GM12878 (cell line): ENCODE measurements around the gene MOK. TPM values are rescaled to one million over a fixed set of nuclear protein-coding genes. Genes with fewer than 3 reads are reported as not detected.

Experiments used
- ATAC-seq: fragments of 200-7000 bp; cut with Tn5 transposase; 3 replicates; pipeline ENCODE4 v1.9.1; 2020; ENCODE audit warnings: mild to moderate bottlenecking, moderate library complexity
- BruUV-seq: library from RNA; stranded (reverse); fragments of 400-500 nt; replicated peaks from 2 replicates; lab custom pipeline; 2021; lab: Mats Ljungman, UMichigan
- CTCF ChIA-PET: fragments of 300-600 bp; sonication (Branson Sonifier 250); formaldehyde crosslinking; extraction: SDS; loops from one replicate; lab custom pipeline; 2021; ENCODE audit warnings: inconsistent platforms; lab: Yijun Ruan, JAX
- POLR2A ChIA-PET: fragments of 350-600 bp; formaldehyde crosslinking; extraction: SDS; loops from one replicate; lab custom pipeline; 2021; ENCODE audit warnings: inconsistent platforms; lab: Charles Lee
- RAD21 ChIA-PET: fragments of 300-600 bp; sonication (Branson Sonifier 250); formaldehyde crosslinking; loops from one replicate; lab custom pipeline; 2023; ENCODE audit warnings: antibody characterized with exemption; ENCODE audit not compliant: unreplicated experiment; lab: Charles Lee
- SMC1A ChIA-PET: fragments of 300-600 bp; sonication (Branson Sonifier 250); formaldehyde crosslinking; loops from one replicate; lab custom pipeline; 2023; ENCODE audit not compliant: unreplicated experiment, uncharacterized antibody; lab: Charles Lee
- DNase-seq: peaks from one replicate; pipeline ENCODE4 v3.0.0-alpha.2; 2011; ENCODE audit warnings: low read depth, low spot score
- FAIRE-seq: peaks from 3 replicates; lab custom pipeline; 2011; peaks lifted over from hg19 to GRCh38; lab: Jason Lieb, UNC
- H2AFZ ChIP-seq: 2 replicates; pipeline ENCODE4 v1.6.0; 2011; ENCODE audit warnings: low read depth, low read length, control low read depth; ENCODE audit not compliant: control insufficient read depth
- H3K27ac ChIP-seq: 2 replicates; pipeline ENCODE4 v1.5.1; 2011; ENCODE audit warnings: control low read depth; ENCODE audit not compliant: control insufficient read depth, insufficient read depth
- H3K27me3 ChIP-seq, 2 experiments: replicated peaks in 1 of 2; 2 replicates each; pipeline versions ENCODE4 v1.6.0 to v1.6.1; 2011; ENCODE audit warnings: low read length in 1 of 2; ENCODE audit not compliant: control insufficient read depth in 2 of 2, insufficient read depth in 2 of 2
- H3K36me3 ChIP-seq, 2 experiments: 2 replicates each; pipeline ENCODE4 v1.5.1; 2011; ENCODE audit warnings: low read length in 1 of 2; ENCODE audit not compliant: control insufficient read depth in 2 of 2, insufficient read depth in 2 of 2
- H3K4me1 ChIP-seq: 2 replicates; pipeline ENCODE4 v1.6.1; 2011; ENCODE audit warnings: mild to moderate bottlenecking, low read length, moderate library complexity, mixed read lengths; ENCODE audit not compliant: control insufficient read depth, insufficient read depth
- H3K4me2 ChIP-seq: 2 replicates; pipeline ENCODE4 v1.6.0; 2011; ENCODE audit warnings: control low read depth; ENCODE audit not compliant: control insufficient read depth, insufficient read depth
- H3K4me3 ChIP-seq: fragments of 200-600 bp; sonication (generic); 2 replicates; pipeline ENCODE4 v1.5.1; 2016
- H3K79me2 ChIP-seq: 2 replicates; pipeline ENCODE4 v1.6.0; 2011; ENCODE audit warnings: low read length; ENCODE audit not compliant: control insufficient read depth, insufficient read depth
- H3K9ac ChIP-seq: 2 replicates; pipeline ENCODE4 v1.8.0; 2011; ENCODE audit warnings: low read length, control low read depth, mixed read lengths; ENCODE audit not compliant: control insufficient read depth, insufficient read depth
- H3K9me3 ChIP-seq: replicated peaks from 3 replicates; pipeline ENCODE4 v1.5.1; 2011; ENCODE audit warnings: mild to moderate bottlenecking, low read length; ENCODE audit not compliant: control insufficient read depth, insufficient read depth
- H4K20me1 ChIP-seq: 2 replicates; pipeline ENCODE4 v1.6.0; 2011; ENCODE audit not compliant: control insufficient read depth, insufficient read depth
- BCL11A ChIP-seq: IDR thresholded peaks from 2 replicates; pipeline ENCODE4 v1.6.1; 2011; ENCODE audit warnings: low read depth, low read length
- CBX3 ChIP-seq: fragments of 200-600 bp; sonication (generic); IDR thresholded peaks from 2 replicates; pipeline ENCODE4 v1.6.1; 2016; ENCODE audit warnings: low read depth, borderline replicate concordance
- EGR1 ChIP-seq, 2 experiments: IDR thresholded peaks; 1 replicate in 1 of 2; 2 replicates in 1 of 2; pipeline ENCODE4 v1.6.1; 2011 to 2012; ENCODE audit warnings: low read depth in 2 of 2, low read length in 2 of 2, borderline replicate concordance in 1 of 2, mild to moderate bottlenecking in 1 of 2, moderate library complexity in 1 of 2
- FOS ChIP-seq: IDR thresholded peaks from 3 replicates; pipeline ENCODE4 v1.6.1; 2011; ENCODE audit warnings: borderline replicate concordance; ENCODE audit not compliant: insufficient read length; ENCODE audit errors: extremely low read depth
- PML ChIP-seq: IDR thresholded peaks from 2 replicates; pipeline ENCODE4 v1.6.1; 2012; ENCODE audit warnings: low read length, inconsistent platforms
- POLR2AphosphoS2 ChIP-seq: IDR thresholded peaks from 2 replicates; pipeline ENCODE4 v1.6.1; 2011; ENCODE audit warnings: low read depth, mild to moderate bottlenecking, low read length, improper control_type of control experiment, moderate library complexity
- SIX5 ChIP-seq: IDR thresholded peaks from 2 replicates; pipeline ENCODE4 v1.6.1; 2011; ENCODE audit warnings: mild to moderate bottlenecking, low read depth, low read length, moderate library complexity; ENCODE audit not compliant: severe bottlenecking
- ZBED1 ChIP-seq: IDR thresholded peaks from 2 replicates; pipeline ENCODE4 v1.6.1; 2016; ENCODE audit warnings: borderline replicate concordance
- ZBTB33 ChIP-seq: fragments of 450-650 bp; IDR thresholded peaks from 2 replicates; pipeline ENCODE4 v1.6.1; 2017; ENCODE audit warnings: mild to moderate bottlenecking
- WGBS: methylation state at CpG from one replicate; pipeline ENCODE4 v1.1.6; 2016; ENCODE audit warnings: low lambda C conversion rate; ENCODE audit not compliant: insufficient replicate concordance, insufficient coverage; ENCODE audit errors: missing lambda C conversion rate; 5-methylcytosine and 5-hydroxymethylcytosine counted together
- in situ Hi-C: fragments of 300-500 bp; cut with MboI; formaldehyde crosslinking; loops from 9 replicates; pipeline ENCODE4 v1.14.3; 2018; ENCODE audit warnings: mixed read lengths
- intact Hi-C: fragments of 100-400 bp; cut with micrococcal nuclease; formaldehyde crosslinking; loops from one replicate; pipeline ENCODE4 v1.14.2; 2022; ENCODE audit not compliant: unreplicated experiment
- polyA plus RNA-seq, 11 experiments: library from polyadenylated mRNA; depleted of rRNA in 4 of 11; unstranded in 6 of 11; stranded (reverse) in 5 of 11; fragments of >200 nt; fragmentation: Nextera tagmentation in 4 of 11; fragmentation: Illumina TruSeq in 1 of 11; extraction: Ambion mirVana in 4 of 11; extraction: Trizol in 1 of 11; gene quantifications; 1 replicate in 1 of 11; 2 replicates in 10 of 11; pipeline versions ENCODE4 v1.2.1 to v1.2.3, GENCODE V29; 2011 to 2016; ENCODE audit warnings: inconsistent platforms in 2 of 11, missing spikeins in 2 of 11, low read depth in 1 of 11
- total RNA-seq, 4 experiments: library from RNA; depleted of rRNA in 3 of 4; stranded (reverse); fragments of >200 nt in 3 of 4; fragmentation: Illumina TruSeq in 1 of 4; extraction: Trizol in 1 of 4; gene quantifications; 2 replicates each; pipeline versions ENCODE4 v1.2.1 to v1.2.3, GENCODE V29; 2013 to 2021
- TF ChIP-seq, protein P1 (sequence below): fragments of 450-650 bp; IDR thresholded peaks from 2 replicates; pipeline ENCODE4 v1.6.1; 2017; ENCODE audit warnings: low read depth, mild to moderate bottlenecking, moderate library complexity
- TF ChIP-seq, protein P2 (sequence below): IDR thresholded peaks from 2 replicates; pipeline ENCODE4 v1.6.1; 2012; ENCODE audit warnings: improper control_type of control experiment, low read depth, low read length; ENCODE audit not compliant: insufficient replicate concordance

MOK gene
- total and polyA plus RNA-seq, 10 of the 15 experiments (the other 5 are each of a cell fraction or from before 2014, with no cell fraction given) = 0.10 to 3.0 (median 1.4) TPM

DNA sequence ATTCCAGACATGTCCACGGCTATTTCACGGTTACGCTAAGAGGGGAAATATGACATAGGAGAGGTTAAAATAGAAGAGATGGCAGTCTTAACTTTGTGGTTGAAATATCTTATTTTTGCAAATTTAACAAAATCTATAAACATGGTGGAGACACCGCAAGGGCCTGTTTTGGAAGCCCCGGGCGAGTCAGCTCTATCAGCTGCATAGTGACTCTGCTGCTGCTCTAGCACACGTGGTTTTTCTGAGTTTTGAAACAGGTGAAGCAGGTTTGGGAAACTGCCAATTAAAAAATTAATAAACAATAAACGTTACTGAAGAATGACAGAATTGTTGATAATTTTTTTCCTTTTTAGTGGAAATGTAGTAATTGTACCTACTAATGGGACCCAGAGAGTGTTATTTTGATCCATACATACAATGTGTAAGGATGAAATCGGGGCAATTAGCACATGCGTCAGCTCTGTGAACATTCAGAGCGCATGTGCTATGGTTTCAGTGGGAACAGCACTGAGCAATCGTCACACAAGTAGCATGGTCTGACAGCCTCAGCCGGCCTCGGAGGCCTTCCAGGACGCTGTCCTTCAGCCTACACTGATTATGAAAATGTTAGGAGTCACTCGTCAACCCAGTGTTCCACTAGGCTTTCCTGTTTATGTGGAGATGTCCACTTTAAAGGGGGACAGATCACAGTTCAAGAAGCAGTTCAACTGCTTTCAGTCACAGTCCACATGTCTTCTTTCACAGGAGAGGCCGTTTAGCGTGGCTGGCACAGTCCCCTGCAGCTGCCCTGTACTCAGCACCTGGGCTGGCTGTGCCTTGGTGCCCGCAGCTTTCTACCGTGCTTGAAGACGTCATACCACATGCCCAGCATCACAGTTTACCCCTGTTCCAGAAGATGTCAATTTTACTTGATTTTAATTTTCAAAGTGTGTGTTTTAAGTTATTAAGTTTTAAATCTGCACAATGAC, 51.8 kb downstream of the MOK start:
- Histone ChIP-seq H3K4me1 (no peaks in the 10 kb centered on the region), H3K27ac (no peak overlapping the region), H3K79me2 (no peaks in the 10 kb centered on the region), H3K9me3 (no peaks in the 10 kb centered on the region), H3K4me3 (no peak overlapping the region), H3K36me3 (no peaks in the 10 kb centered on the region), H3K9ac (no peak overlapping the region), H2AFZ (no peak overlapping the region), H3K4me2 (no peak overlapping the region), H4K20me1 (no peaks in the 10 kb centered on the region), H3K27me3 (no peaks in the 10 kb centered on the region)
- DNase-seq (no peak), ATAC-seq (no peak), FAIRE-seq (no peak)
- TF ChIP-seq BCL11A (no peak), CBX3 (no peak), SIX5 (no peak), ZBTB33 (no peak), ZBED1 (no peak), FOS (no peak), EGR1 (IDR thresholded peaks at IDR 0.05; ENCODE audit: borderline replicate concordance in 1 of 2, low read depth in 2 of 2, low read length in 2 of 2) (no peak), POLR2AphosphoS2 (no peak), PML (no peak)
- TF ChIP-seq, protein P1, sequence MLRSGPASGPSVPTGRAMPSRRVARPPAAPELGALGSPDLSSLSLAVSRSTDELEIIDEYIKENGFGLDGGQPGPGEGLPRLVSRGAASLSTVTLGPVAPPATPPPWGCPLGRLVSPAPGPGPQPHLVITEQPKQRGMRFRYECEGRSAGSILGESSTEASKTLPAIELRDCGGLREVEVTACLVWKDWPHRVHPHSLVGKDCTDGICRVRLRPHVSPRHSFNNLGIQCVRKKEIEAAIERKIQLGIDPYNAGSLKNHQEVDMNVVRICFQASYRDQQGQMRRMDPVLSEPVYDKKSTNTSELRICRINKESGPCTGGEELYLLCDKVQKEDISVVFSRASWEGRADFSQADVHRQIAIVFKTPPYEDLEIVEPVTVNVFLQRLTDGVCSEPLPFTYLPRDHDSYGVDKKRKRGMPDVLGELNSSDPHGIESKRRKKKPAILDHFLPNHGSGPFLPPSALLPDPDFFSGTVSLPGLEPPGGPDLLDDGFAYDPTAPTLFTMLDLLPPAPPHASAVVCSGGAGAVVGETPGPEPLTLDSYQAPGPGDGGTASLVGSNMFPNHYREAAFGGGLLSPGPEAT = no peak
- TF ChIP-seq, protein P2, sequence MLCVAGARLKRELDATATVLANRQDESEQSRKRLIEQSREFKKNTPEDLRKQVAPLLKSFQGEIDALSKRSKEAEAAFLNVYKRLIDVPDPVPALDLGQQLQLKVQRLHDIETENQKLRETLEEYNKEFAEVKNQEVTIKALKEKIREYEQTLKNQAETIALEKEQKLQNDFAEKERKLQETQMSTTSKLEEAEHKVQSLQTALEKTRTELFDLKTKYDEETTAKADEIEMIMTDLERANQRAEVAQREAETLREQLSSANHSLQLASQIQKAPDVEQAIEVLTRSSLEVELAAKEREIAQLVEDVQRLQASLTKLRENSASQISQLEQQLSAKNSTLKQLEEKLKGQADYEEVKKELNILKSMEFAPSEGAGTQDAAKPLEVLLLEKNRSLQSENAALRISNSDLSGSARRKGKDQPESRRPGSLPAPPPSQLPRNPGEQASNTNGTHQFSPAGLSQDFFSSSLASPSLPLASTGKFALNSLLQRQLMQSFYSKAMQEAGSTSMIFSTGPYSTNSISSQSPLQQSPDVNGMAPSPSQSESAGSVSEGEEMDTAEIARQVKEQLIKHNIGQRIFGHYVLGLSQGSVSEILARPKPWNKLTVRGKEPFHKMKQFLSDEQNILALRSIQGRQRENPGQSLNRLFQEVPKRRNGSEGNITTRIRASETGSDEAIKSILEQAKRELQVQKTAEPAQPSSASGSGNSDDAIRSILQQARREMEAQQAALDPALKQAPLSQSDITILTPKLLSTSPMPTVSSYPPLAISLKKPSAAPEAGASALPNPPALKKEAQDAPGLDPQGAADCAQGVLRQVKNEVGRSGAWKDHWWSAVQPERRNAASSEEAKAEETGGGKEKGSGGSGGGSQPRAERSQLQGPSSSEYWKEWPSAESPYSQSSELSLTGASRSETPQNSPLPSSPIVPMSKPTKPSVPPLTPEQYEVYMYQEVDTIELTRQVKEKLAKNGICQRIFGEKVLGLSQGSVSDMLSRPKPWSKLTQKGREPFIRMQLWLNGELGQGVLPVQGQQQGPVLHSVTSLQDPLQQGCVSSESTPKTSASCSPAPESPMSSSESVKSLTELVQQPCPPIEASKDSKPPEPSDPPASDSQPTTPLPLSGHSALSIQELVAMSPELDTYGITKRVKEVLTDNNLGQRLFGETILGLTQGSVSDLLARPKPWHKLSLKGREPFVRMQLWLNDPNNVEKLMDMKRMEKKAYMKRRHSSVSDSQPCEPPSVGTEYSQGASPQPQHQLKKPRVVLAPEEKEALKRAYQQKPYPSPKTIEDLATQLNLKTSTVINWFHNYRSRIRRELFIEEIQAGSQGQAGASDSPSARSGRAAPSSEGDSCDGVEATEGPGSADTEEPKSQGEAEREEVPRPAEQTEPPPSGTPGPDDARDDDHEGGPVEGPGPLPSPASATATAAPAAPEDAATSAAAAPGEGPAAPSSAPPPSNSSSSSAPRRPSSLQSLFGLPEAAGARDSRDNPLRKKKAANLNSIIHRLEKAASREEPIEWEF = no peak
- ChIA-PET SMC1A (no interaction called here), RAD21 (no interaction called here), POLR2A (no interaction called here), CTCF (interaction anchor here (0.6 kb wide), 1 partner anchor 8 kb away, joined by 4 read pairs; no protein-coding TSS in a partner anchor)
- BruUV-seq = no TSS peak
- in situ Hi-C loops (no loop called here), intact Hi-C loops (no loop called here)
- WGBS = 59% methylated on average over 21 of the region's 21 CpGs
